Dedifferentiated amniotic fluid mesenchymal stem cell (primary cell): ENCODE measurements around the gene SULF2.
A peak's percentile ranks its signal among the peaks of the same experiment; 100 is the strongest.

Experiments
- DNase-seq: peaks from one replicate; pipeline ENCODE4 v3.0.0-alpha.2; 2016; ENCODE audit errors: extremely low spot score

Gene SULF2

DNA sequence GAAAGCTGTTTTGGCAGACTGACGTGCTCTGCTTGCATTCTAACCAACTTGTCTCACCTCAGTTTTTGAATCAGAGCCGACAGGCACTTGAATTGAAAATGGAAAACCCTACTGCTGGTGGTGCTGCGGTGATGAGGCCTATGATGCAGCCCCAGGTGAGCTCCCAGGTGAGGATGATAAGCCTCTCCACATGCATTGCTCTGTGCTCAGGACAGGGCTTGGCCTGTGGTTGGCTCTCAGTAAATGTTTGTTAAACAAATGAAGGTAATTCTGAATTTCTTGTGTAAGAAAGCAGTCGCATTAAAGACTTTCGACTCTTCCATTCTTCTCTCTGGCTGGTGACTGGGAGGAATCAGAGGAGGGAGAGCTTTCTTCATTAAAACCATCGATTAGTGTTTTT, 136.3 kb downstream of the SULF2 start:
- no peak for DNase-seq

DNA sequence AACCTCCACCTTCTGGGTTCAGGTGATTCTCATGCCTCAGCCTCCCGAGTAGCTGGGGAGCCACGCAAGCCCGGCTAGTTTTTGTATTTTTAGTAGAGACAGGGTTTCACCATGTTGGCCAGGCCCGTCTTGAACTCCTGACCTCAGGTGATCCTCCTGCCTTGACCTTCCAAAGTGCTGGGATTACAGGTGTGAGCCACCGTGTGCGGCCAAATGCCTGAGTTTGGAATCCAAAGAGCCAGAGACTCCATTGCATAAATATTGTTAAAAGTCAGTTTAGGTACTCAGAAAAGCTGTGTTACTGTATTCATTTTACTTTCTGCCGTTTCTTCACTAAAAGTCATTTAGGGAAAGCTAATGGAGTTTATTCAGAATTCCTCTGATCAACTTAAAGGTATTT, 137.3 kb downstream of the SULF2 start:
- no peak for DNase-seq

DNA sequence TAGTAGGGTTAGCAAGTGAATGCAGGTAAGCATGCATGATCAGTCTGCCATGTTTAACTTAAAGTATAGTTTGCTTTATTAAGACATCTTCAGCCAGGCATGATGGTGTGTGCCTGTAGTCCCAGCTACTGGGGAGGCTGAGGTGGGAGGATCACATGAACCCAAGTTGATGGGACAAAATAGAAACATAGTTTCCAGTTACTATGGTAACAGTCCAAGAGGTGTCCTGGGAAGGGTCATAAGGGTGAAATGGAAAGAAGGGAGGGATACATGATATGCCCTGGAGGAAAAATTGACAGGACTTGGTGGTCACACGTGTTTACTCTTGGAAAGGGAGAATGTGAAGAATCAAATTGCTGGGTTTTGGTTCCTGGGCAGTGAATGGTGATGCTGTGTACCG, 139.6 kb downstream of the SULF2 start:
- no peak for DNase-seq

DNA sequence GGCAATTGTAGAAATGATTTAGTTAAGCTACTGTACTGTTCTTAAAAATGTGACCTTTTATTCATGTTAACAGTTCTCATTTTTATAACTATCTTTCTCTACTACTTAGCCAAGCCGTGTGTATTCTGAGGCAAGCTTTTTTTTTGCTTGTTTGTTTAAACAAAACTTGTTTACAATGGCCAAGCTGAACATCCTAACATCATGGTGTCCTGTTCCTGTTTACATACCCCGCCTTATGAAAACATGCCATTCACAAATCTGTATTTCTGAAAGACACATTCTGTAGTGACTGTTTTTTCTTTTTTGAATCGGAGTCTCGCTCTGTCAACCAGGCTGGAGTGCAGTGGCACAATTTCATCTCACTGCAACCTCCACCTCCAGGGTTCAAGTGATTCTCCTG, 142.7 kb downstream of the SULF2 start:
- DNase-seq, result no peak

DNA sequence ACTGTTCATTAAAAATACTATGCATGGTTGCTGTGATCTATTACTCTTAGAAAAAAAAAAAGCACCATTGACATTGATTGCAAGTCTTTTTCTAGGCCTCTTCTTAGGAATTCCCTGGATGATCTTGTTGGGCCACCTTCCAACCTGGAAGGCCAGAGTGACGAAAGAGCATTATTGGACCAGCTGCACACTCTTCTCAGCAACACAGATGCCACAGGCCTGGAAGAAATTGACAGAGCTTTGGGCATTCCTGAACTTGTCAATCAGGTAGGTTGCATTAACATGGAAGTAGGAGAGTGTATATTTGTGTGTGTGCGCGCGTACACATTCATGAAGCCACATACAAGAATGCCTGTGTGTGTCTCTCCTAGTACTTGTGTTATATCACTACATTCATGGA, 143.2 kb downstream of the SULF2 start:
- DNase-seq, result no peak

DNA sequence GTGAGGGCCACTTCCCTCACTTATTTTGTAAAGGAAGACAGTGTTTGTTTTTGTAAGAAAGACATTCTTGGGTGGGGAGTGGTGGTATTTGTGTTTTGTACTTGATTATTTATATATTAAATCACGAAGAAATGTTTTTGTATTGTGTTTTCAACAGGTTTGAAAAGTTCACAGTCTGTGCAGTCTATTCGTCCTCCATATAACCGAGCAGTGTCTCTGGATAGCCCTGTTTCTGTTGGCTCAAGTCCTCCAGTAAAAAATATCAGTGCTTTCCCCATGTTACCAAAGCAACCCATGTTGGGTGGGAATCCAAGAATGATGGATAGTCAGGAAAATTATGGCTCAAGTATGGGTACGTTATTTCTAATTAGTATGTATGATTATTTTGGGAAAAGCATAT, 146.4 kb downstream of the SULF2 start:
- DNase-seq, result no peak

DNA sequence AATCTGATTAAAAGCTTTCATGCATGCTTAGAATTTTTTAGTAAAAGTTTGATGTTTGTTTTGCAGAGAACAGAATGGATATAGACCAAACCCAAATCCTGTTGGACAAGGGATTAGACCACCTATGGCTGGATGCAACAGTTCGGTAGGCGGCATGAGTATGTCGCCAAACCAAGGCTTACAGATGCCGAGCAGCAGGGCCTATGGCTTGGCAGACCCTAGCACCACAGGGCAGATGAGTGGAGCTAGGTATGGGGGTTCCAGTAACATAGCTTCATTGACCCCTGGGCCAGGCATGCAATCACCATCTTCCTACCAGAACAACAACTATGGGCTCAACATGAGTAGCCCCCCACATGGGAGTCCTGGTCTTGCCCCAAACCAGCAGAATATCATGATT, 150.0 kb downstream of the SULF2 start:
- no peak for DNase-seq

DNA sequence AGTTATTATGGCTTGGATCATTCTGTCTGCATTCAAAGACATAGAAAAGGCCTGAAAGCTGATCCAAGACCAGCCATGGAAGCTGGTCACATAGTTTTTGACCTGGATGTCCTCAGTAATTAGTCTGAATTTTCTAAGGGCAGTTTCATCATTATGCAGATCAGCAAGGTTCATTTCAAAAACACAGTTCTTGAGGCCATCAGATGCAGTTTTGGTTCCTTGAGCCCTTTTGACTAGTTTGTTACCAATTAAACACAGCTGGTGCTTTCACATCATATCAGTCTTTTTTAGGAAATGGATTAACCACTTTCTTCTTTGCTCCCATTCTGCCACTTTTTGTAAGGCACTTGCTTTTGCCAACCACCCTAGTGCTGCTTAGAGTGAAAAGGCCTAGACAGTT, 154.2 kb downstream of the SULF2 start:
- DNase-seq, result no peak

DNA sequence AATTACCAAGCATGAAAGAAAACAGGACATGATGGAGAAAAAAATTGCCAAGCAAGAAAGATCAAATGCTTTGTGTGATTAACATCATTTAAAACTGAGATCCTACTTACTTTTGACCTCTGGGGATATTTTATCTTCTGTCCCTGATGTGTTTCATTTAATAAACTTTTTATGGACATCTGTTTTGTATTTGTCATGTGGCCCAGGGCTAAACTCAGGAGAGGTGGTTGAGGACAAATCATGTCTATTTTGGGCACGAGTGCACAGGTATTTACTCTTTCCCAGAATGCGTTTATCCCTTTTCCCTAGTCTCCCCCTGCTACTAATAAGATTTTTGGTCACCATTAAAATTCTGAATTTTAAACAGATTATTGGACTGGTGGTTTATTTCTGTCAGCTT, 155.4 kb downstream of the SULF2 start:
- DNase-seq, result no peak

DNA sequence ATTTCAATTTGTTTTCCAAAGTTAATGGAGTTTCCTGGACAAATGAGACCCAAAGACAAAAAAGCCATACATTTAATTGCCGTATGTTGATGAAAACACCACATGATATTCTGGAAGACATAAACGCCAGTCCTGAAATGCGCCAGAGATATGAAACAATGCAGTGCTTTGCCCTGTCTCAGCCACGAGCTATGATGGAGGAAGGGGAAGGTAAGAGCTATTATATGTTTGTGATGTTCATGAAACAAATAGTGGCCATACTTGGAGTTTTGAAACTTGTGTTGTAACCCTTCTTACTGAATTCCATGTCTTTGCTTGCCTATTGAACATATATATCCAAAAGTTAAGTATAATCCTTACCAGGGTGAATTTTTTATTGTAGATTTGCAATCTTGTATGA, 157.7 kb downstream of the SULF2 start:
- DNase-seq, result no peak

DNA sequence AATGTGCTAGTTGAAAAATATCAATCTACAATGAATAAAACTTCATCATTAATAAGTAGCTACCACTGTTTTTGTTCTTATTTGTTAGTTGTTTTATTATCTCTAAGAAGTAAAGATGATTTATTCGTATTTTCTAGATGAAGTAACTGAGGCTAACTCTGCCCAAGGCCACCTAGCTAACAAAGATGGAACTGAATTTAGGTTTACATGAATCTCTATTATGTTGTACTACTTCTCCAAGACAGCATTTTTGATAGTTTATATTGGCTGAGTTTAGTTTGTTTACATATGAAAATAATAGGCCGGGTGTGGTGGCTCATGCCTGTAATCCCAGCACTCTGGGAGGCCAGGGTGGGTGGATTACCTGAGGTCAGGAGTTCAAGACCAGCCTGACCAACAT, 162.1 kb downstream of the SULF2 start:
- no peak for DNase-seq

DNA sequence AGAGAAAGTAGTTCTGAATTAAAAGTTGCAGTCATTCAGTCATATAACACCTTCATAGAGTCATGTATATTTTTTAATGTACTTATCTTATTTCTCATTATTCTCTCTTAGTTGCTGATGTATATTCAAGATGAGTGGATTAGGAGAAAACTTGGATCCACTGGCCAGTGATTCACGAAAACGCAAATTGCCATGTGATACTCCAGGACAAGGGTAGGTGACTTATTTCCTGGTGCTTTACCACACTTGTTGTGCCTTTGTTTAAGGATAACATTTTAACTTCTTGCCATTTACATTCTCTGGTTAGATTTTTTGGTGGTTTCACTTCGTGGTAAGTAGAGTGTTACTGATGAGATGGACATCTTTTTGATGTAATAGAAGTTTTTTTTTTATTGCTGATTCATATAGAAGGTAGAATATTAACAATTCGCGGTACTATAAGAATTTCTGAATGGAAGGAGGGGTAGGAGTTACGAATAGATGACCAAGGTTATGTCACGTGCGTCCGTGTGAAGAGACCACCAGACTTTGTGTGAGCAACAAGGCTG, 163.1 kb downstream of the SULF2 start:
- no peak for DNase-seq

DNA sequence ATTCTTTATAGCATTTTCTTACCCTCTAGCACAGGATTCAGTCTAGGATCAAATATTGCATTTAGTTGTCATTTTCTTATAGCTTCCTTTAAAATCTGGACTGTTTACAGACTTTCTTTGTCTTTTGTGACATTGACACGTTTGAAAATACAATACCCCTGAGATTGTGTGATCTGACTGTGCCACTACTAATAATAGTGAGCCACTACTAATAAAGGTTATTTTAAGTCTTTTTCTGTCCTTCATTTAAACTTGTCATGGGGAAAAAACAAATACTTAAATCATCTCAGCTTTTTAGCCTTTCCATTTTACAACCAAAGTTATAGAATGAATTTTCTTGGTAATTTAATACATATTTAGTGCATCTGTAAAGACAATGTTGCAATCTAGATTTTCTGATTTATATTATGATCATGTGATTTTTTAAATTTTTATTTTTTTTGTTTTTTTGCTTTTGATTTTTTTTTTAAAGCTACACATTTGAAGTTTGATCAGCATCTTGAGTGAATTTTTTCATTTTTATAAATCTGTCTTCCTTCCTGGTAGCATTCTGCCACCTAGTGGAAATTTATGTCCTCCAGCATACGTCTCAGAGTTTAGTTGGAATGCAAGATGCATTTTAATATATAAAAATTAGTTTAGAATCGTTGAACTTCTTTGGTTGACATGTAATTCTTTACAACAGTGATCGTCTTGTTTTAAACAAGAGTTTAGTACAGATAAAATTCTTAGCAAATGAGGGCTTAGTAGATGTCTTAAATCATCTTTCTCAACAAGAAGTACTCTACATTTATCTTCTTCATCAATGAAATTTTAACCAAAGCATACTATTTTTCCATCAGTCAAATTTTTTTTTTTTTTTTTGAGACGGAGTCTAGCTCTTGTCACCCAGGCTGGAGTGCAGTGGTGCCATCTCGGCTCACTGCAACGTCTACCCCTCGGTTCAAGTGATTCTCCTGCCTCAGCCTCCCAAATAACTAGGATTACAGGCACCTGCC, 164.2 kb downstream of the SULF2 start:
- DNase-seq, result peak; percentile 79

DNA sequence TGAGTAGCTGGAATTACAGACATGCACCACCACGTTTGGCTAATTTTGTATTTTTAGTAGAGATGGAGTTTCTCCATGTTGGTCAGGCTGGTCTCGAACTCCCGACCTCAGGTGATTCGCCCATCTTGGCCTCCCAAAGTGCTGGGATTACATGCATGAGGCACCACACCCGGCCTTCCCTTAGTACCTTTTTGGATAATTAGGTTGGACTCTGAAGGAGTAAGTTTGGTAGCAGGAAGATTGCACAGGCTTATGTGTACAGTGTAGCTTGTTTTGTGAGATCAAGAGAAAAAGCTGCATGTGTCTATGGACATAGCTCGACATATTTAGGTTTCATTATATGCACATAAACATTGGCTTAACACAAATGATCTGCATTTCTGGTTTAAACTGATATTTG, 166.8 kb downstream of the SULF2 start:
- no peak for DNase-seq

DNA sequence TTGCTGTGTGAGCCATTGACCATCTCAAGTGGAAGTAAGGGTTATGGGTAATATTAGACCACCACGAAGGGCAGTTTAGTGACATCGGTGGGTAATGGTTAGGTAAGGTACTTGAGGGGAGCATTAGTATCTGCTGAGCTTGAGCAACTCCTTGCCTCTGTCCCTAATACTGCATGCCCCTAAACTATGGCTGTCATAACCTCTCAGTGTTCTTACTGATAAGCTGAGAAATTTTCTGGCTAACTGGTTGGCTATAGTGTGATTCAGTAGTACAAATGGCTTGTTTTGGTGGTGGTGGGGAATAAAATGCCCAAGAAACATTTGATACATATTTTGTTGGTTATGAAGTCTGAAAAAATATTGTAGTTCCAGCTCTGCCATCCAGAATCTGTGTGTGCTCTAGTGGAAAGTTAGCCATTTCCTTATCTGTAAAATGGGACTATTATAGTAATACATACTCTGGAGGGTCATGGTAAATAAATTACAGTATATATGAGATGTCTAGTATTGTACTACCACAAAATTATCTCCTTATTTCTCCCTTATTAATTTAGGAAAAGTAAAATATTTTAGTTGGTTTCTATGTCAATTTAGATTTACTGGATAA, 170.5 kb downstream of the SULF2 start:
- no peak for DNase-seq

DNA sequence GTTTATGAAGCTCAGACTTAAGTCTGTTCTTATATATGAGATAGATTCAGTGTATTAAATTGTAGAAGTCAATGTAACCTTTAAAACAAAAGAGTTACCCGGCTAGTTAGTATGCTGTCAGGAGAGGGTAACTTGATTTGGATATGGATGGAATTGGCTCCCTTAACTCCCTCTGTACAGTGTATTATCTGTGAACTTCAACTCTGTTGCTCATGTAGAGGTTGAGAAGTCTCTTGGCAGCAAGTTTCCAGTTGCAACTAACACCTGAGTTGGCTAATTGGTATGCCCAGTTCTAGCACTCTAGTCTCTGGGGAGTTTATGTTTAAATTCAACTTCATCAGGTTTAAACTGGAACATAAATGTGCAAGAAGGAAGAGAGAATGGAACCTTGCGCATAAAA, 172.6 kb downstream of the SULF2 start:
- DNase-seq, result no peak

DNA sequence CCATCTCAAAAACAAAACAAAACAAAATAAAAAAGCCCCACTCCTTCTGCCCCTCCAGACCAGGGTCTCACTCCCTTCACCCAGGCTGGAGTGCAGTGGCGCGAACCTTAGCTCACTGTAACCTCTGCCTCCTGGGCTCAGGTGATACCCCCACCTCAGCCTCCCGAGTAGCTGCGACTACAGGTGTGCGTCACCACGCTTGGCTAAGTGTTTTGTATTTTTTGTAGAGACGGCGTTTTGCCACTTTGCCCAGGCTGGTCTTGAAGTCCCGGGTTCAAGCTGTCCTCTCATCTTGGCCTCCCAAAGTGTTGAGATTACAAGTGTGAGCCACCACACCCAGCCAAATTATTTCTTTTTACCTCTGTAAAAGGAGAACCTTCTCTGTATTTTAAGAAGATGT, 173.5 kb downstream of the SULF2 start:
- no peak for DNase-seq

DNA sequence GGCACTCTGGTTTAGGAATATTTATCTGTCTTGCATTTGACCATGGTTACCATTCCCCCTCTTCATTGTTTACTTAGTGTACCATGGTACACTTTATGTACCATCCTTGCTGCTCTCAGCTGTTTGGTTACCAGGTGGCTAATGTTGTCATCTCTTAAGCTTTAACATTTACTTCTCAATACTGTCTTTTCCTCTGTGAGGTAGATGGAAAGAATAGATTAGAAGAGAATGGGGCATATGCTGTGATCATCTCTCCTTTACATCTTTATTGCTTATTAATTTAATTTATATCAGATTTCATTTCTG, 174.4 kb downstream of the SULF2 start:
- no peak for DNase-seq

DNA sequence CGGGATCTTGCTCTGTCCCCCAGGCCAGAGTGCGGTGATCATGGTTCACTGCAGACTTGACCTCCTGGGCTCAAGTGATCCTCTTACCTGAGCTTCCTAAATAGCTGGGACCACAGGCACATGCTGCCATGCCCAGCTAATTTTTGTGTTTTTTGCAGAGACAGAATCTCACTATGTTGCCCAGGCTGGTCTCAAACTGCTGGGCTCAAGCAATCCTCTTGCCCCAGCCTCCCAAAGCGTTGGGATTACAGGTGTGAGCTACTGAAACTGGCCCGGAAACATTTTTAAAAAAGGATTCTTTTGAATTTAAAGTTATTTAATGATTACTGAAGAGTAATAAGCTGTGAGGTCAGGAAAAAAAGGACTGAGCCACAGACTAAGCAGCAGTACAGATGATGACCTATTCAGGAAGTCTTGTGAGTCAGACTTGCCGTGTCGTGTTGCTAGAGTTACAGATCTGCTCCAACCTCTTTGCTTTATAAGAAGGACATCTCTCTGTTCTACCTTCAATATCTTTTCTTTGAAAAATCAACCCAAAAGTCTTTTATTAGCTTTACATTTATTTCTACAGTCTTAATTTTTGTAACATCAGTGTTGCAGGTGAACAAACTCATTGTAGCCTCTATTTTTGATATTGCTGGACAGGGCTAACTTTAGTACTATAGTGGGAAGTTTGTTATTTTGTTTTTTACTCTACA, 174.9 kb downstream of the SULF2 start:
- DNase-seq, result peak; percentile 77

DNA sequence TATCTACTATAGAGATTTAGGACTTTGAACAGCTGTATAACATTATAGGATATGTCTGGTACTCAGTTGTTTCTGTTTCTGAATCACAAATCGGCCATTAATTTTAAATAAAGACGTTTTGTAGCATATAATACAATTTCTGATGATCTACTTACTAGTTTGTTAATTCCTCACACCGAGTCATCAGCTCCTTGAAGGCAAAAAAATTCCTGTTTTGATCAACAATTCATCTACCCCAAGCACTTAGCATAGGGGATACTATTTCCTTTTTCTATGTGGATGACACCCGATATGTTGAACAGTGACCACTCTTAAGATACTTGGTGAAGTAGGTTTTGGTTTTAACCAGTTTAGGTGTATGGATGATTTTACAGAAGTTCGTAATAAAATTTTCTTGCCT, 176.3 kb downstream of the SULF2 start:
- DNase-seq, result no peak
